ENCODE data around the gene NSG1.

GRCh38 chr4:4459181-4459580 lies 72.3 kb downstream of the NSG1 start:
- TF ChIP-seq POLR2A (IDR thresholded peaks at IDR 0.05), result no peak
- TF ChIP-seq CTCF (IDR thresholded peaks at IDR 0.05), result no peak
